ENCODE measurements around the gene ASTN2.

Gene ASTN2

GRCh38 chr9:116544896-116545295, 870.0 kb downstream of the ASTN2 start:
- TF ChIP-seq, protein P1, sequence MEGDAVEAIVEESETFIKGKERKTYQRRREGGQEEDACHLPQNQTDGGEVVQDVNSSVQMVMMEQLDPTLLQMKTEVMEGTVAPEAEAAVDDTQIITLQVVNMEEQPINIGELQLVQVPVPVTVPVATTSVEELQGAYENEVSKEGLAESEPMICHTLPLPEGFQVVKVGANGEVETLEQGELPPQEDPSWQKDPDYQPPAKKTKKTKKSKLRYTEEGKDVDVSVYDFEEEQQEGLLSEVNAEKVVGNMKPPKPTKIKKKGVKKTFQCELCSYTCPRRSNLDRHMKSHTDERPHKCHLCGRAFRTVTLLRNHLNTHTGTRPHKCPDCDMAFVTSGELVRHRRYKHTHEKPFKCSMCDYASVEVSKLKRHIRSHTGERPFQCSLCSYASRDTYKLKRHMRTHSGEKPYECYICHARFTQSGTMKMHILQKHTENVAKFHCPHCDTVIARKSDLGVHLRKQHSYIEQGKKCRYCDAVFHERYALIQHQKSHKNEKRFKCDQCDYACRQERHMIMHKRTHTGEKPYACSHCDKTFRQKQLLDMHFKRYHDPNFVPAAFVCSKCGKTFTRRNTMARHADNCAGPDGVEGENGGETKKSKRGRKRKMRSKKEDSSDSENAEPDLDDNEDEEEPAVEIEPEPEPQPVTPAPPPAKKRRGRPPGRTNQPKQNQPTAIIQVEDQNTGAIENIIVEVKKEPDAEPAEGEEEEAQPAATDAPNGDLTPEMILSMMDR (IDR thresholded peaks at IDR 0.05): no peak
- no peak overlapping the region for H3K4me3 ChIP-seq
- peak overlapping the region in 1 of 2 donors; percentile 1 for H3K27ac ChIP-seq
- no peak for DNase-seq (ENCODE audit: low spot score)

DNA sequence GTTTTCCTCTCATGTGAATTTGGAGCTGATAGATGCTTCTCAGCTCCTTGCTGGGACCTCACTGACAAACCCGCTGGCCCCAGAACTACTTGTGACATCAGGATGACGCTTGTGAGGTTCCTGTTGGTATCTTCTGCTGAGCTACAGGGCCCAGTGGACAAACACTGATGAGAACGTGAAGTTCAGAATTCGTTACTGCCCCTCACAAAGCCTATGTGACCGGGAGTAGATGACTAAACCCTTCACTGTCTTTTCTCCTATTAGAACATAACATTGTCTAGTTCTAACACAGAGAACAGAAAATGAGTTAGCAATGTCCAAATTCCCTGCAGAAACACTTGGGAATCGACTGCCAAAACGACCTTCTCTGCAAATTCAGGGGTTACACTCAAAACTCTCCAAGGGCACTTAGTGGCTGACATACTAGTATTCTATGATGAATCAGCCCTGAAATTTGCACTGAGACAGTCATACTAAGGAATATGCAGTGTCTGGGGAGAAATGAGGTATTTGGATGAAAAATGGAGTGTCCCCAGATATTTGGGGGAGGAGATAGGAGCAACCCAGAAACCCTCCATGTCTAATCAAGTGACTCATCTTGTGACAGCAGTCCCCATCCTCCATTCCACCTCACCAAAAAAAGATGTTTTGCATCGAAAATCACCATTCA, 871.0 kb downstream of the ASTN2 start:
- TF ChIP-seq, protein P1 (IDR thresholded peaks at IDR 0.05): no peak
- no peak for DNase-seq (ENCODE audit: low spot score)
- Histone ChIP-seq H3K27ac (peak overlapping the region in 1 of 2 donors; percentile 35), H3K4me3 (no peak overlapping the region)

GRCh38 chr9:116541402-116541801, 873.5 kb downstream of the ASTN2 start:
- Histone ChIP-seq H3K4me3 (no peak overlapping the region), H3K27ac (no peak overlapping the region)
- TF ChIP-seq, protein P1 (IDR thresholded peaks at IDR 0.05): no peak
- no peak for DNase-seq (ENCODE audit: low spot score)

DNA sequence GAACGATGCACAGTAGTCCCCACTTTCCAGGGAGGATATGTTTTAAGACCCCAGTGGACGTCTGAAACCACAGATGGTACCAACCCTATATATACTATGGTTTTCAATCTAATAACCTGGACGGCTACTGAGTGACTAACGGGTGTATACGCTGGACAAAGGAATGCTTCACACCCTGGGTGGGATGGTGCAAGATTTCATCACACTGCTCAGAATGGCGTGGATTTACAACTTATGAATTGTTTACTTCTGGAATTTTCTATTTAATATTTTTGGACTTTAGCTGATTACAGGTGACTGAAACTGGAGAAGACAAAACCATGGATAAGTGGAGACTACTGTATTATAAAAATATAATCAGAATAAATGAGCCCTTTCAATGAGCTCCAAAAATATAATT, 875.3 kb downstream of the ASTN2 start:
- Histone ChIP-seq H3K4me3 (no peak overlapping the region), H3K27ac (no peak overlapping the region)
- DNase-seq (ENCODE audit: low spot score): no peak
- TF ChIP-seq, protein P1 (IDR thresholded peaks at IDR 0.05): no peak

DNA sequence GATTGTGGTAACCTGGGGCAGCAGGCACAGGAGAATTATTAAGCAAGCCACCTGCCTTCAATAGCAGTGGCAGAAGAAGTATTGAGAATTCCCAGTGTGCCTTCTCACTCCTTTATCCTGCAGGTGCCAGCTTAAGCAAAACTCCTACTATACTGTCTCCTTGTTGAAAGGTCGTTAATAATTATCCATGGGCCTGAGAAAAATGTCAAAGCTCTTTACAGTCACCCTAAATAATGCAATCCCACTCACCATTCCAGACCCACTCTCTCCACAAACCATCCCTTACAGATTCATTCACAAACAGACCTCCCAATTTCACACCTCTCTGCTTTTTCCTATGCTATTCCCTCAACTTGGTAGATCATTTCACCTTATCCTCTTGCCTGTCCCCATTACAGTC, 889.2 kb downstream of the ASTN2 start:
- DNase-seq (ENCODE audit: low spot score): no peak
- Histone ChIP-seq H3K4me3 (no peak overlapping the region), H3K27ac (no peak overlapping the region)
- TF ChIP-seq, protein P1 (IDR thresholded peaks at IDR 0.05): no peak

DNA sequence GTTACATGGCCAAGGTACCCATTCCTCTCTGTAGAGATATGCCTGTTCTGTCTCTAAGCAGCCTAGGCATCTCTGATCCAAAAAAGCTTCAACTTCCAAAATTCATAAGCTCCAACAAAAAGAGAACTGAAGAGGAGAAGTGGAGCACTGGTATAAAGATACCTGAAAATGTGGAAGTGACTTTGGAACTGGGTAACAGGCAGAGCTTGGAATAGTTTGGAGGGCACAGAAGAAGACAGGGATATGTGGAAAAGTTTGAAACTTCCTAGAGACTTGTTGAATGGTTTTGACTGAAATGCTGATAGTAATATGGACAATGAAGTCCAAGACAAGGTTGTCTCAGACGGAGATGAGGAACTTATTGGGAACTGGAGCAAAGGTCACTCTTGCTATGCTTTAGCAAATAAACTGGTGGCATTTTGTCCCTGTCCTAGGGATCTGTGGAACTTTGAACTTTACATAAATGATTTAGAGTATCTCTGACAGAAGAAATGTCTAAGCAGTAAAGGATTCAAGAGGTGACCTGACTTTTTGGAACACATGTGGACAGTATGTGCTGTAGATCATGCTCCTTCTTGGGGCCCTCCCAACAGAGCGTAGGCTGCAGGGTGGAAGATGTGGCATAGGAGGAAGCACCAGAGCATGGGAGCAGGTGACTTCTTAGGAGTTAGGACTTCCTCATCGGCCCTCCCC, 889.9 kb downstream of the ASTN2 start:
- Histone ChIP-seq H3K27ac (no peak overlapping the region), H3K4me3 (no peak overlapping the region)
- TF ChIP-seq, protein P1 (IDR thresholded peaks at IDR 0.05): no peak
- DNase-seq (ENCODE audit: low spot score): no peak

DNA sequence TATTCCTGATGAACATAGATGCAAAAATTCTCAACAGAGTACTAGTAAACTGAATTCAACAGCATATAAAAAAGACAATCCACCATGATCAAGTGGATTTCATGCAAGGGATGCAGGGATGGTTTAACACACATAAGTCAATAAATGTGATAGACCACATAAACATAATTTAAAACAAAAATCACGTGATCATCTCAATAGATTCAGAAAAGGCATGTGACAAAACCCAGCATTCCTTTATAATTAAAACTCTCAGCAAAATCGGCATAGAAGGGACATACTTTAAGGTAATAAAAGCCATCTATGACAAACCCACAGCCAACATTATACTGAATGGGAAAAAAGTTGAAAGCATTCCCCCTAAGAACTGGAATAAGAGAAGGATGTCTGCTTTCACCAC, 894.6 kb downstream of the ASTN2 start:
- Histone ChIP-seq H3K27ac (no peak overlapping the region), H3K4me3 (no peak overlapping the region)
- TF ChIP-seq, protein P1 (IDR thresholded peaks at IDR 0.05): no peak
- no peak for DNase-seq (ENCODE audit: low spot score)
